Activated T-helper 9 cell treated with anti-CD3 and anti-CD28 coated beads, Interleukin-2, amount 50 U/mL, for 16 hours (primary cell): Measurements from ENCODE around the gene SH2D4B.

ENCODE experiments used
- DNase-seq: peaks from one replicate; pipeline ENCODE4 v3.0.0-alpha.2; 2020; ENCODE audit warnings: low read depth

The SH2D4B gene

GRCh38 chr10:80504158-80504811 lies 33.4 kb upstream of the SH2D4B start:
- DNase-seq: no peak

- no peak for DNase-seq
Observed at GRCh38 chr10:80504897-80505465, 32.7 kb upstream of the SH2D4B start.

- no peak for DNase-seq
Observed at GRCh38 chr10:80506189-80506575, 31.5 kb upstream of the SH2D4B start.

- DNase-seq: no peak
Observed at GRCh38 chr10:80506836-80507487, 30.7 kb upstream of the SH2D4B start.

- DNase-seq: no peak
Observed at GRCh38 chr10:80509108-80509402, 28.6 kb upstream of the SH2D4B start.

- DNase-seq: no peak
Observed at GRCh38 chr10:80509403-80510161, 28.1 kb upstream of the SH2D4B start.

GRCh38 chr10:80512031-80512526 lies 25.6 kb upstream of the SH2D4B start:
- no peak for DNase-seq

- DNase-seq: no peak
Observed at GRCh38 chr10:80513106-80513505, 24.6 kb upstream of the SH2D4B start.

GRCh38 chr10:80515511-80515910 lies 22.2 kb upstream of the SH2D4B start:
- no peak for DNase-seq

GRCh38 chr10:80515941-80516340 lies 21.8 kb upstream of the SH2D4B start:
- DNase-seq: no peak

GRCh38 chr10:80516506-80517075 lies 21.1 kb upstream of the SH2D4B start:
- no peak for DNase-seq

- no peak for DNase-seq
Observed at GRCh38 chr10:80517416-80518142, 20.1 kb upstream of the SH2D4B start.

- no peak for DNase-seq
Observed at GRCh38 chr10:80518143-80518806, 19.4 kb upstream of the SH2D4B start.

- no peak for DNase-seq
Observed at GRCh38 chr10:80518807-80519360, 18.8 kb upstream of the SH2D4B start.

GRCh38 chr10:80519936-80520650 lies 17.6 kb upstream of the SH2D4B start:
- no peak for DNase-seq

GRCh38 chr10:80520661-80521470 lies 16.8 kb upstream of the SH2D4B start:
- DNase-seq: no peak

GRCh38 chr10:80522756-80523363 lies 14.8 kb upstream of the SH2D4B start:
- no peak for DNase-seq

GRCh38 chr10:80523773-80524172 lies 13.9 kb upstream of the SH2D4B start:
- DNase-seq: no peak
